Measurements from ENCODE around the gene GALNS.

The GALNS gene

DNA sequence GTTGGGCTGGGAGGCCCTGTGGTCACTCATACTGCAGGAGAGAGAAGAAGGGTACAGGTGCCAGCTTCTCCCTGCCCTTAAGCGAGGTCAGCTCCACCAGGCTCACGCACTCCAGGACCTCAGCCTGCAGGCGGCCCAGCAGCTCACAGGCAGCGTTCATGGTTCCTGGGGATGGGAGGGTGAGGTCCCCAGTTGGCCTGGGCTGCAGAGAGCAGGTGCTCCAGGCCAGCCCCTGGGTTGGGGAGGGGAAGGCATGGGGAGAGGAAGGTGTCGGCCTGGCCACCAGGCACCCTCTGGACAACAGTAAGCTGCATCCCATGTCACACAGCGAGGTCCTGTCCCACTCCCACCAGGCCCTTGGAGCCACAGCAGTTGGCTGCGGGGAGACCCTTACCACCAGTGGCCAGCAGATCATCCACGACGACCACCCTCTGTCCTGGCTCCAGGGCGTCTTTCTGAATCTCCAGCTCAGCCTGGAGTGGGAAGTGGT is 47.0 kb downstream of the GALNS start:
- Histone ChIP-seq H2AFZ (no peak overlapping the region), H3K79me2 (no peaks in the 10 kb centered on the region), H3K4me3 (ENCODE audit: low read depth, low read length) (no peak overlapping the region), H3K9me3 (ENCODE audit: control insufficient read depth, low read length) (no peaks in the 10 kb centered on the region), H3K4me1 (peaks cover 8% of the 10 kb centered on the region), H3K4me2 (ENCODE audit: low read length) (no peak overlapping the region), H3K27me3 (ENCODE audit: control insufficient read depth, insufficient read depth, low read length) (no peaks in the 10 kb centered on the region), H3K27ac (no peak overlapping the region), H3K9ac (no peak overlapping the region), H3K36me3 (ENCODE audit: control insufficient read depth, insufficient read depth, low read length) (no peaks in the 10 kb centered on the region)
- TF ChIP-seq, protein P1, sequence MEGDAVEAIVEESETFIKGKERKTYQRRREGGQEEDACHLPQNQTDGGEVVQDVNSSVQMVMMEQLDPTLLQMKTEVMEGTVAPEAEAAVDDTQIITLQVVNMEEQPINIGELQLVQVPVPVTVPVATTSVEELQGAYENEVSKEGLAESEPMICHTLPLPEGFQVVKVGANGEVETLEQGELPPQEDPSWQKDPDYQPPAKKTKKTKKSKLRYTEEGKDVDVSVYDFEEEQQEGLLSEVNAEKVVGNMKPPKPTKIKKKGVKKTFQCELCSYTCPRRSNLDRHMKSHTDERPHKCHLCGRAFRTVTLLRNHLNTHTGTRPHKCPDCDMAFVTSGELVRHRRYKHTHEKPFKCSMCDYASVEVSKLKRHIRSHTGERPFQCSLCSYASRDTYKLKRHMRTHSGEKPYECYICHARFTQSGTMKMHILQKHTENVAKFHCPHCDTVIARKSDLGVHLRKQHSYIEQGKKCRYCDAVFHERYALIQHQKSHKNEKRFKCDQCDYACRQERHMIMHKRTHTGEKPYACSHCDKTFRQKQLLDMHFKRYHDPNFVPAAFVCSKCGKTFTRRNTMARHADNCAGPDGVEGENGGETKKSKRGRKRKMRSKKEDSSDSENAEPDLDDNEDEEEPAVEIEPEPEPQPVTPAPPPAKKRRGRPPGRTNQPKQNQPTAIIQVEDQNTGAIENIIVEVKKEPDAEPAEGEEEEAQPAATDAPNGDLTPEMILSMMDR (IDR thresholded peaks at IDR 0.05), result no peak

DNA sequence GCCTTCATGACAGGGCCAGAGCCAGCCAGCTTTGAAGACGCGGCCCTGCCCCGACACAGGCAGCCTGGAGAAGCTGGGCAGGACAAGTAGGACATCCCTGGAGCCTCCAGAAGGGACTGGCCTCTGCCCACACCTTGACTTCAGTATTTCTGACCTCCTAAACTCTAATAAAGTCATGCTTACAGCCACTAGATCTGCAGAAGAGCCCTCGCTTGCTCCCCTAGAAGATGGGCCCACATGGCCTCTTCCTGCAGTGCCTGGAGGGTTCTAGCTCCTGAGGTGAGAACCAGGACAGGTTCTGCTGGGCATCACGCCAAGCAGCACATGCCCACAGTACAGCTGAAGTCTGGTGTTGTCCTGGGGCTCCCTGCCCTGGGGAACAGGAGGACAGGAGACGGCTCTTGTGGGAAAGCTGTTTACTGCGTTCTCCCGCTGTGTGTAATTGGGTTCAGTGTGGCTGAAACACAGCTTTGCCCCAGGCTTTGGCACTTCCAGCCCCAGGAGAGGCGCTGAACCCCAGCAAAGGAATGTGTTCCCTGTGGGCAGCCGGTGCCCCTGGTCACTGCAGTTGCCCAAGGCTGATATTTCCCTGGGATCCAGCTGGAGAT is 47.6 kb downstream of the GALNS start:
- H2AFZ ChIP-seq, result no peak overlapping the region
- no peak overlapping the region for H3K4me3 ChIP-seq (ENCODE audit: low read depth, low read length)
- H3K79me2 ChIP-seq, result no peaks in the 10 kb centered on the region
- peaks cover 11% of the 10 kb centered on the region for H3K4me1 ChIP-seq
- no peak overlapping the region for H3K27ac ChIP-seq
- TF ChIP-seq, protein P1 (IDR thresholded peaks at IDR 0.05), result no peak
- no peak overlapping the region for H3K9ac ChIP-seq
- H3K4me2 ChIP-seq (ENCODE audit: low read length), result no peak overlapping the region
- H3K9me3 ChIP-seq (ENCODE audit: control insufficient read depth, low read length), result no peaks in the 10 kb centered on the region
- no peaks in the 10 kb centered on the region for H3K36me3 ChIP-seq (ENCODE audit: control insufficient read depth, insufficient read depth, low read length)
- H3K27me3 ChIP-seq (ENCODE audit: control insufficient read depth, insufficient read depth, low read length), result no peaks in the 10 kb centered on the region

DNA sequence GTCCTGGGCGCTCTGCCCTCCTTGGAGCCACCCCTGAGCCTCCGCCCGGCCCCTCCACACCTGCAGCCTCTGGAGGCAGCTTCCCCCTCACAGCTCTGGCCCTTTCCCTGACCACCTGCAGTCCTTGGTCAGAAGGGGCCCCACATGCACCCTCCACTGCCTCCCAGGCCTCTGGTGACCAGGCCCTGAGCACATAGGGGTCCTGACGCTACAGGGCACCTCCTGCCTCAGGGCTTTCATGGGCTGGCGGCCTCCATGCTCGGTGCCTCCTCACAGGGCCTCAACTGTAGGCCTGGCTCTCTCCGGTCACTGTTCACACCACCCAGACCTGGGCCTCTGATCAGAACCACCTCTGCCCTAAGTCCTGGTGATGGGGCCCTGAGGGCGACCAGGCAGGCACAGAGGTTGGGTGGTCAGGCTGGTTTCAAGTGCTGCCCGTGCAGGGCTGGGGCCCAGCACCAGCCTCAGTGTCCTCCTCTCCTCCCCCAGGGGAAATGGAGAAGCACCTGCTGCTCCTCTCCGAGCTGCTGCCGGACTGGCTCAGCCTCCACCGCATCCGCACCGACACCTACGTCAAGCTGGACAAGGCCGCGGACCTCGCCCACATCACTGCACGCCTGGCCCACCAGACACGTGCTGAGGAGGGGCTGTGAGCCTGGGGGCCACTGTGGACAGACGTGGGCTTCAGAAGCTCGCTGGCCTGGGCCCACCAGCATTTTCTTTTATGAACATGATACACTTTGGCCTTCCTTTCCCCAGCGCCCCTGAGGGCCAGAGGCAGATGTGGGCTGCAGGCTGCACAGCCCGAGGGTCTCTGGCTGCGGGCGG is 48.9 kb downstream of the GALNS start:
- no peak overlapping the region for H3K9ac ChIP-seq
- no peaks in the 10 kb centered on the region for H3K9me3 ChIP-seq (ENCODE audit: control insufficient read depth, low read length)
- H3K36me3 ChIP-seq (ENCODE audit: control insufficient read depth, insufficient read depth, low read length), result no peaks in the 10 kb centered on the region
- no peak overlapping the region for H3K4me3 ChIP-seq (ENCODE audit: low read depth, low read length)
- no peak overlapping the region for H3K27ac ChIP-seq
- peaks cover 12% of the 10 kb centered on the region for H3K4me1 ChIP-seq
- H3K27me3 ChIP-seq (ENCODE audit: control insufficient read depth, insufficient read depth, low read length), result no peaks in the 10 kb centered on the region
- TF ChIP-seq, protein P1 (IDR thresholded peaks at IDR 0.05), result no peak
- no peak overlapping the region for H2AFZ ChIP-seq
- H3K4me2 ChIP-seq (ENCODE audit: low read length), result no peak overlapping the region
- H3K79me2 ChIP-seq, result no peaks in the 10 kb centered on the region

DNA sequence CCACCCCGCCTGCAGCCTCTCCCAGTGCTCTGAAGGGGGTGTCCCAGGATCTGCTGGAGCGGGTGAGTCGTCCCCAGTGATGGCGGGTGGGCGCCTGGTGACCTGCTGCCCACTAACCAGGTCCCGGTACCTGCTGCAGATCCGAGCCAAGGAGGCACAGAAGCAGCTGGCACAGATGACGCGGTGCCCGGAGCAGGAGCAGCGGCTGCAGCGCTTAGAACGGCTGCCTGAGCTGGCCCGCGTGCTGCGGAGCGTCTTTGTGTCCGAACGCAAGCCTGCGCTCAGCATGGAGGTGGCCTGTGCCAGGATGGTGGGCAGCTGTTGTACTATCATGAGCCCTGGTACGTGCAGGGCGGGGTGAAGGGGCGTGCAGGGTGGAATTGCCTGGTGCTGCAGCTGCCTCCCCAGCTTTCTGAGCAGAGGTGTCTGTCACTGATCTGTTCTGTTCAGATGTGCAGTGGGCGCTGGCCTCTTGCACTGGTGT is 49.6 kb downstream of the GALNS start:
- H3K36me3 ChIP-seq (ENCODE audit: control insufficient read depth, insufficient read depth, low read length), result no peaks in the 10 kb centered on the region
- no peaks in the 10 kb centered on the region for H3K9me3 ChIP-seq (ENCODE audit: control insufficient read depth, low read length)
- no peak overlapping the region for H2AFZ ChIP-seq
- H3K27ac ChIP-seq, result no peak overlapping the region
- H3K9ac ChIP-seq, result no peak overlapping the region
- no peak overlapping the region for H3K4me2 ChIP-seq (ENCODE audit: low read length)
- peaks cover 12% of the 10 kb centered on the region for H3K4me1 ChIP-seq
- no peaks in the 10 kb centered on the region for H3K79me2 ChIP-seq
- TF ChIP-seq, protein P1 (IDR thresholded peaks at IDR 0.05), result no peak
- H3K27me3 ChIP-seq (ENCODE audit: control insufficient read depth, insufficient read depth, low read length), result no peaks in the 10 kb centered on the region
- H3K4me3 ChIP-seq (ENCODE audit: low read depth, low read length), result no peak overlapping the region

Measured in parathyroid adenoma (tissue), 2 donors.